PC-9 (cell line): ENCODE data around the gene ARHGEF3. TPM values are rescaled to one million over a fixed set of nuclear protein-coding genes. Genes with fewer than 3 reads are reported as not detected.

Source experiments
- BruUV-seq: library from RNA; stranded (reverse); fragments of 400-500 nt; replicated peaks from 2 replicates; lab custom pipeline; 2021; lab: Mats Ljungman, UMichigan
- CTCF ChIA-PET: fragments of 300-600 bp; sonication (Branson Sonifier 250); formaldehyde crosslinking; loops from one replicate; lab custom pipeline; 2022; ENCODE audit warnings: antibody characterized with exemption; lab: Charles Lee
- POLR2A ChIA-PET: fragments of 300-600 bp; sonication (Branson Sonifier 250); formaldehyde crosslinking; loops from one replicate; lab custom pipeline; 2022; ENCODE audit warnings: antibody characterized with exemption; ENCODE audit not compliant: unreplicated experiment; lab: Charles Lee
- DNase-seq, 2 experiments: peaks; one replicate each; pipeline versions ENCODE4 v3.0.0 to v3.0.0-alpha.2; 2015 to 2022; ENCODE audit warnings: mixed read lengths in 1 of 2
- H2AFZ ChIP-seq: fragments of 200-600 bp; sonication (generic); 2 replicates; pipeline ENCODE4 v1.8.1; 2017; ENCODE audit warnings: antibody characterized with exemption
- H3F3A ChIP-seq: fragments of 200-600 bp; sonication (generic); 2 replicates; pipeline ENCODE4 v1.8.1; 2017; ENCODE audit warnings: antibody characterized with exemption, mild to moderate bottlenecking, low read depth; ENCODE audit not compliant: insufficient read depth
- H3K27ac ChIP-seq: fragments of 200-600 bp; sonication (generic); 2 replicates; pipeline ENCODE4 v1.6.1; 2016; ENCODE audit warnings: mixed run types
- H3K27me3 ChIP-seq: fragments of 200-600 bp; sonication (generic); 2 replicates; pipeline ENCODE4 v1.6.1; 2016; ENCODE audit warnings: low read depth, mixed run types; ENCODE audit not compliant: insufficient read depth
- H3K36me3 ChIP-seq: fragments of 200-600 bp; sonication (generic); 2 replicates; pipeline ENCODE4 v1.6.1; 2016; ENCODE audit warnings: low read depth, mixed run types
- H3K4me1 ChIP-seq: fragments of 200-600 bp; sonication (generic); replicated peaks from 2 replicates; pipeline ENCODE4 v1.6.1; 2016; ENCODE audit warnings: mixed run types; ENCODE audit not compliant: insufficient read depth
- H3K4me2 ChIP-seq: fragments of 200-600 bp; sonication (generic); 2 replicates; pipeline ENCODE4 v1.6.1; 2017; ENCODE audit warnings: mixed run types
- H3K4me3 ChIP-seq: fragments of 200-600 bp; sonication (generic); 2 replicates; pipeline ENCODE4 v1.6.1; 2016; ENCODE audit warnings: mixed run types
- H3K79me2 ChIP-seq: fragments of 200-600 bp; sonication (generic); 2 replicates; pipeline ENCODE4 v1.6.1; 2017; ENCODE audit warnings: low read depth, mixed run types
- H3K9me2 ChIP-seq: fragments of 200-600 bp; sonication (generic); 2 replicates; pipeline ENCODE4 v1.8.1; 2017; ENCODE audit warnings: mild to moderate bottlenecking; ENCODE audit not compliant: insufficient read depth
- H3K9me3 ChIP-seq: fragments of 200-600 bp; sonication (generic); 2 replicates; pipeline ENCODE4 v1.8.1; 2016; ENCODE audit warnings: low read depth; ENCODE audit not compliant: insufficient read depth
- H4K20me1 ChIP-seq: fragments of 200-600 bp; sonication (generic); 2 replicates; pipeline ENCODE4 v1.8.1; 2017; ENCODE audit not compliant: insufficient read depth
- CTCF ChIP-seq: fragments of 200-600 bp; sonication (generic); conservative IDR thresholded peaks from 2 replicates; pipeline ENCODE4 v1.6.1; 2017; ENCODE audit warnings: mixed run types, antibody characterized with exemption, mild to moderate bottlenecking, moderate library complexity
- EZH2 ChIP-seq: fragments of 200-600 bp; sonication (generic); IDR thresholded peaks from 2 replicates; pipeline ENCODE4 v1.8.0; 2017; ENCODE audit warnings: antibody characterized with exemption, low read depth
- intact Hi-C: fragments of 100-400 bp; cut with micrococcal nuclease; formaldehyde crosslinking; loops from one replicate; pipeline ENCODE4 v1.10.0; 2022; ENCODE audit not compliant: unreplicated experiment
- total RNA-seq: library from RNA; stranded (reverse); gene quantifications from 2 replicates; pipeline ENCODE4 v1.2.3, GENCODE V29; 2021

ARHGEF3 gene
- total RNA-seq, 1 experiment from 2014 or later = 49.2 TPM

GRCh38 chr3:56822501-56822900 lies 20.8 kb upstream of the ARHGEF3 start:
- H3K79me2 ChIP-seq = no peaks in the 10 kb centered on the region
- no peaks in the 10 kb centered on the region for H3F3A ChIP-seq
- POLR2A ChIA-PET = no interaction called here
- no peaks in the 10 kb centered on the region; the same call in 1 of the 2 replicates for H4K20me1 ChIP-seq
- no peaks in the 10 kb centered on the region for H3K36me3 ChIP-seq
- H3K9me3 ChIP-seq = no peaks in the 10 kb centered on the region
- DNase-seq = peak in 1 of 2 experiments; percentile 8
- H3K4me1 ChIP-seq = peaks cover 32% of the 10 kb centered on the region
- no peak overlapping the region for H3K4me3 ChIP-seq
- TF ChIP-seq EZH2 (no peak), CTCF (no peak)
- CTCF ChIA-PET = no interaction called here
- H3K27me3 ChIP-seq = no peaks in the 10 kb centered on the region
- no peak overlapping the region for H2AFZ ChIP-seq
- no peak overlapping the region for H3K27ac ChIP-seq
- no peak overlapping the region for H3K4me2 ChIP-seq
- no peaks in the 10 kb centered on the region for H3K9me2 ChIP-seq
- intact Hi-C loops = no loop called here
- no TSS peak for BruUV-seq

- no peak overlapping the region for H3K4me2 ChIP-seq
- no peaks in the 10 kb centered on the region for H3K36me3 ChIP-seq
- no peak overlapping the region for H2AFZ ChIP-seq
- H3K27me3 ChIP-seq = no peaks in the 10 kb centered on the region
- no peak overlapping the region for H3K27ac ChIP-seq
- no peak overlapping the region for H3K4me3 ChIP-seq
- TF ChIP-seq CTCF (no peak), EZH2 (no peak)
- no peak for DNase-seq
- peaks cover 7% of the 10 kb centered on the region for H3F3A ChIP-seq
- no peaks in the 10 kb centered on the region for H3K9me3 ChIP-seq
- BruUV-seq = no TSS peak
- intact Hi-C loops = no loop called here
- H3K79me2 ChIP-seq = peaks cover 7% of the 10 kb centered on the region
- no peaks in the 10 kb centered on the region for H3K9me2 ChIP-seq
- H4K20me1 ChIP-seq = no peaks in the 10 kb centered on the region; the same call in 1 of the 2 replicates
- POLR2A ChIA-PET = interaction anchor here (0.6 to 0.7 kb wide), 2 partner anchors 124 to 158 kb away, joined by 4 to 5 read pairs; no protein-coding TSS in a partner anchor
- CTCF ChIA-PET = no interaction called here
- peaks cover 30% of the 10 kb centered on the region for H3K4me1 ChIP-seq
These were observed 17.5 kb upstream of the ARHGEF3 start for GRCh38 chr3:56819016-56819809.

- no peak overlapping the region for H3K27ac ChIP-seq
- H3K36me3 ChIP-seq = no peaks in the 10 kb centered on the region
- H3K27me3 ChIP-seq = no peaks in the 10 kb centered on the region
- H2AFZ ChIP-seq = no peak overlapping the region
- no peak overlapping the region for H3K4me2 ChIP-seq
- no peak for DNase-seq
- ChIA-PET CTCF (no interaction called here), POLR2A (interaction anchor here (0.6 kb wide), 1 partner anchor 125 kb away, joined by 5 read pairs; no protein-coding TSS in a partner anchor)
- H3K4me3 ChIP-seq = no peak overlapping the region
- TF ChIP-seq EZH2 (no peak), CTCF (no peak)
- no peaks in the 10 kb centered on the region for H3K9me3 ChIP-seq
- no TSS peak for BruUV-seq
- no peaks in the 10 kb centered on the region; the same call in 1 of the 2 replicates for H4K20me1 ChIP-seq
- peaks cover 31% of the 10 kb centered on the region for H3K4me1 ChIP-seq
- H3F3A ChIP-seq = peaks cover 15% of the 10 kb centered on the region
- peaks cover 7% of the 10 kb centered on the region for H3K79me2 ChIP-seq
- no peaks in the 10 kb centered on the region for H3K9me2 ChIP-seq
- intact Hi-C loops = no loop called here
These were observed 16.6 kb upstream of the ARHGEF3 start for GRCh38 chr3:56818156-56818985.
